GM21447 (cell line): ENCODE data around the gene SMIM8.

Source experiments
- ATAC-seq: cut with Tn5 transposase; IDR thresholded peaks from one replicate; pipeline ENCODE4 v1.9.1; 2021; ENCODE audit not compliant: unreplicated experiment

Gene SMIM8

GRCh38 chr6:87384038-87384437, 61.6 kb downstream of the SMIM8 start:
- ATAC-seq = no peak

GRCh38 chr6:87384449-87384848, 62.1 kb downstream of the SMIM8 start:
- no peak for ATAC-seq

- no peak for ATAC-seq
Observed at GRCh38 chr6:87391334-87391733, 68.9 kb downstream of the SMIM8 start.
